GM04503 (cell line): ENCODE measurements around the gene GDF15.

ENCODE experiments used
- DNase-seq: peaks from one replicate; pipeline ENCODE4 v3.0.0-alpha.2; 2012; ENCODE audit warnings: low read depth

The GDF15 gene

GRCh38 chr19:18431351-18432197, 45.6 kb downstream of the GDF15 start:
- no peak for DNase-seq

- no peak for DNase-seq
Measured at GRCh38 chr19:18432275-18433014, 46.5 kb downstream of the GDF15 start.

- no peak for DNase-seq
Measured at GRCh38 chr19:18433015-18433691, 47.2 kb downstream of the GDF15 start.

- DNase-seq: no peak
Measured at GRCh38 chr19:18433735-18434398, 47.9 kb downstream of the GDF15 start.

- DNase-seq: no peak
Measured at GRCh38 chr19:18434411-18435175, 48.6 kb downstream of the GDF15 start.

- DNase-seq: no peak
Measured at GRCh38 chr19:18435178-18435841, 49.4 kb downstream of the GDF15 start.

- DNase-seq: no peak
Measured at GRCh38 chr19:18435842-18436670, 50.1 kb downstream of the GDF15 start.

GRCh38 chr19:18436671-18437490, 50.9 kb downstream of the GDF15 start:
- no peak for DNase-seq

GRCh38 chr19:18437491-18438330, 51.8 kb downstream of the GDF15 start, which contains the start of gene ISYNA1:
Gene ISYNA1 (minus strand): TSS chr19:18438133. CDS start chr19:18437979, 154 bp downstream.
- DNase-seq: no peak

GRCh38 chr19:18438331-18439024, 52.5 kb downstream of the GDF15 start:
- DNase-seq: no peak
